ENCODE results near the gene ARL8B. TPM values are rescaled to one million over a fixed set of nuclear protein-coding genes. Genes with fewer than 3 reads are reported as not detected.
A peak's percentile ranks its signal among the peaks of the same experiment; 100 is the strongest.

ARL8B gene
- total RNA-seq, 2 experiments from 2014 or later, result 33.9 to 38.9 TPM

DNA sequence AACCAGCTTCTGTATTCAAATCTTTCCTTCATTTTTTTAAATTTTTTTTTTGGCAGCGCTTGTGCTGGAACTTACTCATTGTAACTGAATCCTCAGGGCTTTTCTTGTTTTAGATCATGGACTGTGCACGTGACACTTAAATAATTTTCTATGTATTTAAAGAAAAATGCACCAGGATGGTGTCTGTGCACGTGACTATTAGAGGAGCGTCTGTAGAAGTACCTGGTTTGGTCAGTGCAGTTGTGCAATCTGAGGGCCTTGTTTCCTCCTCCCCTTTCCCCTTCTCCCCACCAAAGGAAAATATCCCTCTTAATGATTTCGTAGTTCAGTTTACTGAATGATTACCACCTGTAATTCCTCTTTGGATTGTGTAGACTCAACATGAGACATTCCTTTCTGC, 96.7 kb downstream of the ARL8B start:
- H3K4me1 Mint-ChIP-seq (ENCODE audit: low read depth), result peaks cover 16% of the 10 kb centered on the region
- DNase-seq (no peak), ATAC-seq (no peak)
- no peak overlapping the region for H3K27ac Mint-ChIP-seq
- peaks cover 52% of the 10 kb centered on the region for H3K36me3 Mint-ChIP-seq (ENCODE audit: low read depth)
- intact Hi-C loops (cut with micrococcal nuclease), result no loop called here
- TF ChIP-seq, protein P1, sequence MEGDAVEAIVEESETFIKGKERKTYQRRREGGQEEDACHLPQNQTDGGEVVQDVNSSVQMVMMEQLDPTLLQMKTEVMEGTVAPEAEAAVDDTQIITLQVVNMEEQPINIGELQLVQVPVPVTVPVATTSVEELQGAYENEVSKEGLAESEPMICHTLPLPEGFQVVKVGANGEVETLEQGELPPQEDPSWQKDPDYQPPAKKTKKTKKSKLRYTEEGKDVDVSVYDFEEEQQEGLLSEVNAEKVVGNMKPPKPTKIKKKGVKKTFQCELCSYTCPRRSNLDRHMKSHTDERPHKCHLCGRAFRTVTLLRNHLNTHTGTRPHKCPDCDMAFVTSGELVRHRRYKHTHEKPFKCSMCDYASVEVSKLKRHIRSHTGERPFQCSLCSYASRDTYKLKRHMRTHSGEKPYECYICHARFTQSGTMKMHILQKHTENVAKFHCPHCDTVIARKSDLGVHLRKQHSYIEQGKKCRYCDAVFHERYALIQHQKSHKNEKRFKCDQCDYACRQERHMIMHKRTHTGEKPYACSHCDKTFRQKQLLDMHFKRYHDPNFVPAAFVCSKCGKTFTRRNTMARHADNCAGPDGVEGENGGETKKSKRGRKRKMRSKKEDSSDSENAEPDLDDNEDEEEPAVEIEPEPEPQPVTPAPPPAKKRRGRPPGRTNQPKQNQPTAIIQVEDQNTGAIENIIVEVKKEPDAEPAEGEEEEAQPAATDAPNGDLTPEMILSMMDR (IDR thresholded peaks at IDR 0.05), result no peak
- CTCF ChIA-PET, result no interaction called here
- POLR2A ChIA-PET, result interaction anchor here (1.2 kb wide), 1 partner anchor 13 kb away, joined by 5 read pairs; no protein-coding TSS in a partner anchor
- no peak overlapping the region for H3K4me3 Mint-ChIP-seq
- no peaks in the 10 kb centered on the region for H3K27me3 Mint-ChIP-seq
- H3K9me3 Mint-ChIP-seq, result no peaks in the 10 kb centered on the region

DNA sequence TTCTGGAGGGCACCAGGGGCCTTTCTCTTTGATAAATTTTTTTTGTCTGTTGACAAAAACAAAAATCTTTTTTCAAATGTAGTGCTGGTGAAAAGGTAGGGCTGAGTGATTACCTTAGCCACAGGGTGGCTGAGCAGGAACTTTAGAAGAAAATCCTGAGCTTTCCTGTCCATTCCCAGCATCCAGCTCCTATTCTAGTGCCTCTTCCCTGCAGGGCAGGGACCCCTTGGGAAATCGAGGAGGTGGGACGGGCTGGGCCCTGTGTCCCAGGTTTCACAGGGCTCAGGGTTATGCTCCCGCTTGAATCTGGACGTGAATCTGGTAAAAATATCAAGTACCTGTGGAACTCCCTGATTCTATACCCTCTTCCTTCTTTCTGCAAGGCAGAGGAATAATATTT, 97.1 kb downstream of the ARL8B start:
- no peak overlapping the region for H3K4me3 Mint-ChIP-seq
- H3K4me1 Mint-ChIP-seq (ENCODE audit: low read depth), result peaks cover 16% of the 10 kb centered on the region
- no peaks in the 10 kb centered on the region for H3K9me3 Mint-ChIP-seq
- DNase-seq (no peak), ATAC-seq (no peak)
- no peaks in the 10 kb centered on the region for H3K27me3 Mint-ChIP-seq
- peaks cover 49% of the 10 kb centered on the region for H3K36me3 Mint-ChIP-seq (ENCODE audit: low read depth)
- H3K27ac Mint-ChIP-seq, result no peak overlapping the region
- ChIA-PET CTCF (no interaction called here), POLR2A (interaction anchor here (0.7 to 1.5 kb wide), 2 partner anchors 17 to 30 kb away, joined by 3 to 4 read pairs; no protein-coding TSS in a partner anchor)
- intact Hi-C loops (cut with micrococcal nuclease), result no loop called here
- TF ChIP-seq, protein P1 (IDR thresholded peaks at IDR 0.05), result no peak

DNA sequence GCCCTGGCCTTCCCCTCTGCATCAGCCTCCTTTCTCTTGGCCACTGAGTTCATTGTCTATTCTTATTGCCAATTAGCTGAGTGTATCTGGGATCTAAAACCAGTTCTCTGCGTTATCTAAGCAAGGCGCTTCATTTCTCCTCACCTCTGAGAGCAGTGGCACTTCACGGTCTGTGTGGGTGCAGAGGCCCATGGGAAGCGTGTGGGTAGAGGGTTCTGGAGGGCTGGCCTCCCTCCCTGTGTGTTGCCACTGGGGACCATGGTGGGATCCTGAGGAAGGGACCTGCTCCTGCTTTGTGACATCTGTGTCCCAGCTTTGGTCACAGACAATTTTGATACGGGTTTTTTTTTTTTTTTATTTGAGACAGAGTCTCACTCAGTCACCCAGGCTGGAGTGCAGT, 98.1 kb downstream of the ARL8B start:
- CTCF ChIA-PET, result no interaction called here
- intact Hi-C loops (cut with micrococcal nuclease), result no loop called here
- H3K36me3 Mint-ChIP-seq (ENCODE audit: low read depth), result peaks cover 39% of the 10 kb centered on the region
- no peak overlapping the region for H3K4me3 Mint-ChIP-seq
- H3K27ac Mint-ChIP-seq, result peak overlapping the region; percentile 50
- peaks cover 12% of the 10 kb centered on the region for H3K4me1 Mint-ChIP-seq (ENCODE audit: low read depth)
- POLR2A ChIA-PET, result interaction anchor here (1.5 kb wide), 1 partner anchor 31 kb away, joined by 4 read pairs; no protein-coding TSS in a partner anchor
- H3K9me3 Mint-ChIP-seq, result no peaks in the 10 kb centered on the region
- DNase-seq (no peak), ATAC-seq (peak; percentile 31)
- TF ChIP-seq, protein P1 (IDR thresholded peaks at IDR 0.05), result no peak
- H3K27me3 Mint-ChIP-seq, result no peaks in the 10 kb centered on the region

DNA sequence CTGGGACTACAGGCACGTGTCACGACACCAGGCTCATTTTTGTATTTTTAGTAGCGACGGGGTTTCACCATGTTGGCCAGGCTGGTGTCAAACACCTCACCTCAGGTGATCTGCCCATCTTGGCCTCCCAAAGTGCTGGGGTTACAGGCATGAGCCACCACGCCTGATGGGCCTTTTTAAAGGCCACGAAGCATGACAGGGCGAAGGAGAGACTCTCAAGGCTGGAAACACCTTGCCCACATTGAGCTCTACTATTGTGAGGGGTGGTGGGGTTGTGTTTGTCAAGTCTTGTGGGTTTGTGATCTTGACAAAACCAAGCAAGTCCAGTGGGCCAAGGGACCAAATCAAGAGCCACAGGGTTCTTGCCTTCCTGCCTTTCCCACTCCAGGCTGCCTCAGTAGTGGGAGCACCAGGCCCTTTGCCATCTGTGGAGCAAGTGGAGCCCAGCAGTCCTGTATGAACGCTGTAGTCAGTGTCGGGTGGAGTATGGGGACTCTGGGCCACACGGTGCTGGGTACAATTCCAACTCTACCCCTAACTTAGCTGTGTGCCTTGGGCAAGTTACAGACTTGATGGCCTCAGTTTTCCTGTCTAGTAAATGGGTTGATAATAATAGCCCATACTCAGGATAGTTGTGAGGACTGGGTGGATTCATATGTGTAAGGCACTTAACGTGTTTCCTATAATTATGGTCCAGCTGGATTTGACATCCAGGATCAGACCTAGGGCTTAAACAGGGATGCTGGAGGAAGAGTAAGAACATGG, 98.8 kb downstream of the ARL8B start:
- ATAC-seq, result peak; percentile 35
- intact Hi-C loops (cut with micrococcal nuclease), result no loop called here
- CTCF ChIA-PET, result no interaction called here

DNA sequence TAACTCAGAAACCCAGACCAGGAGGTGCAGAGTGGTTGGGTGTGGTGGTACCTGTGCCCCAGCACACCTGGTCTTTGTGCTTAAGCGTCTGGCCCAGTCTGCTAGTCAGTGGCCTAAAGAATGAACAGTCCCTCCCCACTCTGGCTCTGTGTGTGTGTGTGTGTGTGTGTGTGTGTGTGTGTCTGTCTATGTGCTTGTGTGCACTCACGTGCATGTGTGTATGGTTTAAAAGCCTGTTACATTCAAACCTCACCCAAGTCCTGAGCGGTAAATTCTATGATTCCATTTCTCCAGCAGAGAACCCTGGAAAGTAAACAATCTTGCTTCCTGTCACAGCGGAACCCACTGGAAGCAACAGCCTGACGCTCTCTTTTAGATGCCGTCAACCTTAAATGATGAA, 99.6 kb downstream of the ARL8B start:
- H3K4me3 Mint-ChIP-seq, result no peak overlapping the region
- TF ChIP-seq, protein P1 (IDR thresholded peaks at IDR 0.05), result no peak
- H3K27ac Mint-ChIP-seq, result peak overlapping the region; percentile 14
- H3K27me3 Mint-ChIP-seq, result no peaks in the 10 kb centered on the region
- ChIA-PET POLR2A (interaction anchor here (1.2 kb wide), 2 partner anchors 11 to 25 kb away, joined by 3 read pairs; no protein-coding TSS in a partner anchor), CTCF (no interaction called here)
- DNase-seq (no peak), ATAC-seq (no peak)
- intact Hi-C loops (cut with micrococcal nuclease), result no loop called here
- H3K36me3 Mint-ChIP-seq (ENCODE audit: low read depth), result peaks cover 29% of the 10 kb centered on the region
- no peaks in the 10 kb centered on the region for H3K9me3 Mint-ChIP-seq
- H3K4me1 Mint-ChIP-seq (ENCODE audit: low read depth), result peaks cover 11% of the 10 kb centered on the region

More for the DNA sequence above, 98.8 kb downstream of the ARL8B start:
- TF ChIP-seq, protein P1 (IDR thresholded peaks at IDR 0.05), result no peak
- Mint-ChIP-seq H3K27ac (peak overlapping the region; percentile 50), H3K27me3 (no peaks in the 10 kb centered on the region), H3K36me3 (ENCODE audit: low read depth) (peaks cover 33% of the 10 kb centered on the region), H3K4me1 (ENCODE audit: low read depth) (peaks cover 12% of the 10 kb centered on the region), H3K9me3 (no peaks in the 10 kb centered on the region), H3K4me3 (no peak overlapping the region)
- POLR2A ChIA-PET, result interaction anchor here (1.5 kb wide), 1 partner anchor 31 kb away, joined by 4 read pairs; no protein-coding TSS in a partner anchor
- DNase-seq, result peak; percentile 17
